Measurements from ENCODE around the gene CFDP1. TPM values are rescaled to one million over a fixed set of nuclear protein-coding genes. Genes with fewer than 3 reads are reported as not detected.

CFDP1 gene
- total and polyA plus RNA-seq, 2 of the 13 experiments (the other 11 are each of a cell fraction or from before 2014, with no cell fraction given), result 78.6 to 153 TPM

DNA sequence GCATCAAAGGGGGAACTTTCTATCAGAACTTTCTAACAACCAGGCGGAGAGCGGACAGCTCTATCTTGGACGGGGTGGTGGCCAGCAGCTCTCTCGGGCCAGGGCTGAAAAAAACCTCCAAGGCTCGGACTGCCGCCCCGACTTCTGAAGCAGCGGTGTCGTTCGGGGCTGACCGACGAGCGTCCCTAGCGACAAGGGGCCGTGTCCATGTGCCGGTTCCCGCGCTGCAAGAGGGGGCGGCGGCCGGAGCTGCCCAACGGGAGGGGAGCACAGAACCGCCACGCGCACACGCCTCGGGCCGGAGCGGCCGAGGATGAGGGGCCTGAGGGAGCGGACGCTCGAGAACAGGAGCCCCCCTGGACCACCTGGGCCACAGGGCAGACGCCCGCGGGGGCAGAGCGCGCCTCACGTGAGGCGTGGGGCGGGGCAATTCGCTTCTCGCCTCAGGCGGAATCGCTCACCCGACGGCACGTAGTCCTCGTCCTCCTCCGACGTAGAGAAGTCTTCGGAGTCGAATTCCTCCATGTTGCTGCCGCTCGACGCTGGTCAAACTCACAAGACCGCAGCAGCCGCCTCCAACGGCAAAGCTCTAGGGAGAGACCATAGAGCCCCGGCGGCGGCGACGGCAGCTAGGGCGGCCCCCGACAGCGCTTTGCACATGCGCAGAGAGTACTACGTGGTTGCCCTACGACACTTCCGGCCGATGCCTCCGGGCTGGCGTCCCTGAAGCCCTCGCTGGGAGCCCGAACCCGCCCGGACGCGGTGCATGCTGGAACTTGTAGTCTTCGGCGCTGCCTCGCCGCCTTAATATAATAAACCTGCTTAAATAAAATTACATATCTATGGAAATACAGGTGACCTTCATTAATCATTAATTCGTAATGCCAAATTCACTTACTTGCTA is at the start of gene CFDP1 (continued):
- TF ChIP-seq, protein P1, sequence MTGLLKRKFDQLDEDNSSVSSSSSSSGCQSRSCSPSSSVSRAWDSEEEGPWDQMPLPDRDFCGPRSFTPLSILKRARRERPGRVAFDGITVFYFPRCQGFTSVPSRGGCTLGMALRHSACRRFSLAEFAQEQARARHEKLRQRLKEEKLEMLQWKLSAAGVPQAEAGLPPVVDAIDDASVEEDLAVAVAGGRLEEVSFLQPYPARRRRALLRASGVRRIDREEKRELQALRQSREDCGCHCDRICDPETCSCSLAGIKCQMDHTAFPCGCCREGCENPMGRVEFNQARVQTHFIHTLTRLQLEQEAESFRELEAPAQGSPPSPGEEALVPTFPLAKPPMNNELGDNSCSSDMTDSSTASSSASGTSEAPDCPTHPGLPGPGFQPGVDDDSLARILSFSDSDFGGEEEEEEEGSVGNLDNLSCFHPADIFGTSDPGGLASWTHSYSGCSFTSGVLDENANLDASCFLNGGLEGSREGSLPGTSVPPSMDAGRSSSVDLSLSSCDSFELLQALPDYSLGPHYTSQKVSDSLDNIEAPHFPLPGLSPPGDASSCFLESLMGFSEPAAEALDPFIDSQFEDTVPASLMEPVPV (CRISPR knock-in tag; IDR thresholded peaks at IDR 0.05), result peak; percentile 100
- TF ChIP-seq KDM5B (CRISPR knock-in tag; IDR thresholded peaks at IDR 0.05; ENCODE audit: borderline replicate concordance) (peak; percentile 99), FOXJ3 (CRISPR knock-in tag; IDR thresholded peaks at IDR 0.05; ENCODE audit: borderline replicate concordance) (no peak), BRCA1 (CRISPR knock-in tag; IDR thresholded peaks at IDR 0.05) (0 out of 2 replicates have a peak, but pooled peaks have one; percentile 4), REL (CRISPR knock-in tag; conservative IDR thresholded peaks at IDR 0.05) (peak; percentile 87; the same call in 1 of the 2 replicates)
- TF ChIP-seq, protein P2, sequence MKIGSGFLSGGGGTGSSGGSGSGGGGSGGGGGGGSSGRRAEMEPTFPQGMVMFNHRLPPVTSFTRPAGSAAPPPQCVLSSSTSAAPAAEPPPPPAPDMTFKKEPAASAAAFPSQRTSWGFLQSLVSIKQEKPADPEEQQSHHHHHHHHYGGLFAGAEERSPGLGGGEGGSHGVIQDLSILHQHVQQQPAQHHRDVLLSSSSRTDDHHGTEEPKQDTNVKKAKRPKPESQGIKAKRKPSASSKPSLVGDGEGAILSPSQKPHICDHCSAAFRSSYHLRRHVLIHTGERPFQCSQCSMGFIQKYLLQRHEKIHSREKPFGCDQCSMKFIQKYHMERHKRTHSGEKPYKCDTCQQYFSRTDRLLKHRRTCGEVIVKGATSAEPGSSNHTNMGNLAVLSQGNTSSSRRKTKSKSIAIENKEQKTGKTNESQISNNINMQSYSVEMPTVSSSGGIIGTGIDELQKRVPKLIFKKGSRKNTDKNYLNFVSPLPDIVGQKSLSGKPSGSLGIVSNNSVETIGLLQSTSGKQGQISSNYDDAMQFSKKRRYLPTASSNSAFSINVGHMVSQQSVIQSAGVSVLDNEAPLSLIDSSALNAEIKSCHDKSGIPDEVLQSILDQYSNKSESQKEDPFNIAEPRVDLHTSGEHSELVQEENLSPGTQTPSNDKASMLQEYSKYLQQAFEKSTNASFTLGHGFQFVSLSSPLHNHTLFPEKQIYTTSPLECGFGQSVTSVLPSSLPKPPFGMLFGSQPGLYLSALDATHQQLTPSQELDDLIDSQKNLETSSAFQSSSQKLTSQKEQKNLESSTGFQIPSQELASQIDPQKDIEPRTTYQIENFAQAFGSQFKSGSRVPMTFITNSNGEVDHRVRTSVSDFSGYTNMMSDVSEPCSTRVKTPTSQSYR (CRISPR knock-in tag; IDR thresholded peaks at IDR 0.05; ENCODE audit: borderline replicate concordance), result peak; percentile 40
- TF ChIP-seq, protein P3, sequence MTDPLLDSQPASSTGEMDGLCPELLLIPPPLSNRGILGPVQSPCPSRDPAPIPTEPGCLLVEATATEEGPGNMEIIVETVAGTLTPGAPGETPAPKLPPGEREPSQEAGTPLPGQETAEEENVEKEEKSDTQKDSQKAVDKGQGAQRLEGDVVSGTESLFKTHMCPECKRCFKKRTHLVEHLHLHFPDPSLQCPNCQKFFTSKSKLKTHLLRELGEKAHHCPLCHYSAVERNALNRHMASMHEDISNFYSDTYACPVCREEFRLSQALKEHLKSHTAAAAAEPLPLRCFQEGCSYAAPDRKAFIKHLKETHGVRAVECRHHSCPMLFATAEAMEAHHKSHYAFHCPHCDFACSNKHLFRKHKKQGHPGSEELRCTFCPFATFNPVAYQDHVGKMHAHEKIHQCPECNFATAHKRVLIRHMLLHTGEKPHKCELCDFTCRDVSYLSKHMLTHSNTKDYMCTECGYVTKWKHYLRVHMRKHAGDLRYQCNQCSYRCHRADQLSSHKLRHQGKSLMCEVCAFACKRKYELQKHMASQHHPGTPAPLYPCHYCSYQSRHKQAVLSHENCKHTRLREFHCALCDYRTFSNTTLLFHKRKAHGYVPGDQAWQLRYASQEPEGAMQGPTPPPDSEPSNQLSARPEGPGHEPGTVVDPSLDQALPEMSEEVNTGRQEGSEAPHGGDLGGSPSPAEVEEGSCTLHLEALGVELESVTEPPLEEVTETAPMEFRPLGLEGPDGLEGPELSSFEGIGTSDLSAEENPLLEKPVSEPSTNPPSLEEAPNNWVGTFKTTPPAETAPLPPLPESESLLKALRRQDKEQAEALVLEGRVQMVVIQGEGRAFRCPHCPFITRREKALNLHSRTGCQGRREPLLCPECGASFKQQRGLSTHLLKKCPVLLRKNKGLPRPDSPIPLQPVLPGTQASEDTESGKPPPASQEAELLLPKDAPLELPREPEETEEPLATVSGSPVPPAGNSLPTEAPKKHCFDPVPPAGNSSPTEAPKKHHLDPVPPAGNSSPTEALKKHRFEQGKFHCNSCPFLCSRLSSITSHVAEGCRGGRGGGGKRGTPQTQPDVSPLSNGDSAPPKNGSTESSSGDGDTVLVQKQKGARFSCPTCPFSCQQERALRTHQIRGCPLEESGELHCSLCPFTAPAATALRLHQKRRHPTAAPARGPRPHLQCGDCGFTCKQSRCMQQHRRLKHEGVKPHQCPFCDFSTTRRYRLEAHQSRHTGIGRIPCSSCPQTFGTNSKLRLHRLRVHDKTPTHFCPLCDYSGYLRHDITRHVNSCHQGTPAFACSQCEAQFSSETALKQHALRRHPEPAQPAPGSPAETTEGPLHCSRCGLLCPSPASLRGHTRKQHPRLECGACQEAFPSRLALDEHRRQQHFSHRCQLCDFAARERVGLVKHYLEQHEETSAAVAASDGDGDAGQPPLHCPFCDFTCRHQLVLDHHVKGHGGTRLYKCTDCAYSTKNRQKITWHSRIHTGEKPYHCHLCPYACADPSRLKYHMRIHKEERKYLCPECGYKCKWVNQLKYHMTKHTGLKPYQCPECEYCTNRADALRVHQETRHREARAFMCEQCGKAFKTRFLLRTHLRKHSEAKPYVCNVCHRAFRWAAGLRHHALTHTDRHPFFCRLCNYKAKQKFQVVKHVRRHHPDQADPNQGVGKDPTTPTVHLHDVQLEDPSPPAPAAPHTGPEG (CRISPR knock-in tag; IDR thresholded peaks at IDR 0.05), result 0 out of 2 replicates have a peak, but pooled peaks have one; percentile 67

Measured in HepG2 (cell line).